OCI-LY3 (cell line): ENCODE measurements around the gene SHISA4.

Experiments
- H2AFZ ChIP-seq: fragments of 200-600, 300-600 bp; shearing (Covaris generic); 2 replicates; pipeline ENCODE4 v1.6.0; 2014; ENCODE audit warnings: antibody characterized with exemption, low read depth, low read length
- H3K27ac ChIP-seq: fragments of 200-600, 300-600 bp; sonication (generic); 2 replicates; pipeline ENCODE4 v1.5.1; 2014; ENCODE audit warnings: mild to moderate bottlenecking, low read length, moderate library complexity, mixed read lengths
- H3K27me3 ChIP-seq: fragments of 200-600, 300-600 bp; sonication (generic); 2 replicates; pipeline ENCODE4 v1.6.1; 2014; ENCODE audit warnings: low read depth, low read length, mixed read lengths
- H3K36me3 ChIP-seq: fragments of 200-600, 300-600 bp; sonication (generic); replicated peaks from 2 replicates; pipeline ENCODE3; 2014; ENCODE audit warnings: low read depth, low read length, mixed read lengths
- H3K4me1 ChIP-seq: fragments of 300-600, 200-600 bp; sonication (generic); 2 replicates; pipeline ENCODE4 v1.6.1; 2014; ENCODE audit warnings: low read length, mixed read lengths
- H3K4me2 ChIP-seq: fragments of 200-600, 300-600 bp; sonication (generic); 2 replicates; pipeline ENCODE4 v1.6.1; 2014; ENCODE audit warnings: low read length, mixed read lengths
- H3K4me3 ChIP-seq: fragments of 300-600, 200-600 bp; sonication (generic); 2 replicates; pipeline ENCODE4 v1.5.1; 2014; ENCODE audit warnings: antibody characterized with exemption, mild to moderate bottlenecking, low read length, moderate library complexity
- H3K79me2 ChIP-seq: fragments of 300-600, 200-600 bp; shearing (Covaris generic); 2 replicates; pipeline ENCODE4 v1.6.1; 2014; ENCODE audit warnings: mild to moderate bottlenecking, low read length, mixed read lengths
- H3K9ac ChIP-seq: fragments of 300-600, 200-600 bp; shearing (Covaris generic); 2 replicates; pipeline ENCODE4 v1.6.0; 2014; ENCODE audit warnings: mild to moderate bottlenecking, low read length, moderate library complexity
- H3K9me3 ChIP-seq: fragments of 200-600, 300-600 bp; shearing (Covaris generic); 2 replicates; pipeline ENCODE4 v1.6.1; 2014; ENCODE audit warnings: low read length, mixed read lengths; ENCODE audit not compliant: insufficient read depth
- H4K20me1 ChIP-seq: fragments of 200-600, 300-600 bp; sonication (generic); 2 replicates; pipeline ENCODE4 v1.6.1; 2016; ENCODE audit warnings: low read length, mixed read lengths; ENCODE audit not compliant: insufficient read depth
- EZH2phosphoT487 ChIP-seq: fragments of 200-600 bp; shearing (Covaris generic); IDR thresholded peaks from 2 replicates; pipeline ENCODE4 v1.6.1; 2018; ENCODE audit warnings: antibody characterized with exemption, mixed run types, low read depth
- TF ChIP-seq, protein P1 (sequence below): fragments of 200-600, 300-600 bp; sonication (generic); IDR thresholded peaks from 2 replicates; pipeline ENCODE4 v1.5.1; 2014; ENCODE audit warnings: antibody characterized with exemption, low read length, low read depth

Gene SHISA4

DNA sequence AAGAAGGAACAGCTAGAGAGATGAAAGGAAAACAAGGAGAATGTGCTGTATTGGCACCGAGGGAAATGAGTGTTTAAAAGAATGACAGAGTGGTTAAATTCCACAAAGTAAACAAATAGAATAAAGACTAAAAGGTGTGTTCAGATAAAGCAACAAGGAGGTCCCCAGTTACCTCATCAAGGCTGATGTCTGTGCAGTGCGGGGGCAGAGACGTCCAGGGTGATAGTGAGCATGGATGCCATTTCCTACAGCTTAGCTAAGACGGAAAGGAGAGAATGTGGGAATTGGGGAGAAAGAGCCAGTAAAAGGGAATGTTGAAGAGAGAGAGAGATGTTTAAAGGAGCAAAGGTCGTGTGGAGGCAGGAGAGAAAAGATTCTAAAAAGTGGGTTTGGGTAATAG lies 42.1 kb downstream of the SHISA4 start:
- H3K79me2 ChIP-seq, result no peaks in the 10 kb centered on the region
- H3K27me3 ChIP-seq, result peaks cover 46% of the 10 kb centered on the region
- TF ChIP-seq EZH2phosphoT487, result no peak
- TF ChIP-seq, protein P1, sequence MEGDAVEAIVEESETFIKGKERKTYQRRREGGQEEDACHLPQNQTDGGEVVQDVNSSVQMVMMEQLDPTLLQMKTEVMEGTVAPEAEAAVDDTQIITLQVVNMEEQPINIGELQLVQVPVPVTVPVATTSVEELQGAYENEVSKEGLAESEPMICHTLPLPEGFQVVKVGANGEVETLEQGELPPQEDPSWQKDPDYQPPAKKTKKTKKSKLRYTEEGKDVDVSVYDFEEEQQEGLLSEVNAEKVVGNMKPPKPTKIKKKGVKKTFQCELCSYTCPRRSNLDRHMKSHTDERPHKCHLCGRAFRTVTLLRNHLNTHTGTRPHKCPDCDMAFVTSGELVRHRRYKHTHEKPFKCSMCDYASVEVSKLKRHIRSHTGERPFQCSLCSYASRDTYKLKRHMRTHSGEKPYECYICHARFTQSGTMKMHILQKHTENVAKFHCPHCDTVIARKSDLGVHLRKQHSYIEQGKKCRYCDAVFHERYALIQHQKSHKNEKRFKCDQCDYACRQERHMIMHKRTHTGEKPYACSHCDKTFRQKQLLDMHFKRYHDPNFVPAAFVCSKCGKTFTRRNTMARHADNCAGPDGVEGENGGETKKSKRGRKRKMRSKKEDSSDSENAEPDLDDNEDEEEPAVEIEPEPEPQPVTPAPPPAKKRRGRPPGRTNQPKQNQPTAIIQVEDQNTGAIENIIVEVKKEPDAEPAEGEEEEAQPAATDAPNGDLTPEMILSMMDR, result no peak
- no peaks in the 10 kb centered on the region for H3K36me3 ChIP-seq
- no peak overlapping the region for H3K9ac ChIP-seq
- H3K4me1 ChIP-seq, result no peaks in the 10 kb centered on the region
- H3K4me3 ChIP-seq, result no peak overlapping the region
- H2AFZ ChIP-seq, result no peak overlapping the region
- no peak overlapping the region for H3K27ac ChIP-seq
- H3K9me3 ChIP-seq, result no peaks in the 10 kb centered on the region
- no peak overlapping the region for H3K4me2 ChIP-seq
- no peaks in the 10 kb centered on the region for H4K20me1 ChIP-seq

GRCh38 chr1:201933840-201934430 lies 45.2 kb downstream of the SHISA4 start:
- Histone ChIP-seq H3K36me3 (no peaks in the 10 kb centered on the region), H3K4me2 (no peak overlapping the region), H3K27ac (no peak overlapping the region), H3K9ac (no peak overlapping the region), H3K79me2 (no peaks in the 10 kb centered on the region), H3K9me3 (no peaks in the 10 kb centered on the region), H4K20me1 (no peaks in the 10 kb centered on the region), H3K4me1 (no peaks in the 10 kb centered on the region), H3K4me3 (no peak overlapping the region), H2AFZ (no peak overlapping the region), H3K27me3 (peaks cover 46% of the 10 kb centered on the region)
- TF ChIP-seq, protein P1, result no peak
- TF ChIP-seq EZH2phosphoT487, result no peak

- H3K27me3 ChIP-seq, result peaks cover 19% of the 10 kb centered on the region
- no peak overlapping the region for H3K9ac ChIP-seq
- H3K4me2 ChIP-seq, result no peak overlapping the region
- no peaks in the 10 kb centered on the region for H3K79me2 ChIP-seq
- no peak overlapping the region for H3K27ac ChIP-seq
- H3K36me3 ChIP-seq, result no peaks in the 10 kb centered on the region
- no peaks in the 10 kb centered on the region for H3K4me1 ChIP-seq
- H3K4me3 ChIP-seq, result no peak overlapping the region
- no peaks in the 10 kb centered on the region for H4K20me1 ChIP-seq
- H2AFZ ChIP-seq, result no peak overlapping the region
- TF ChIP-seq EZH2phosphoT487, result no peak
- TF ChIP-seq, protein P1, result no peak
- no peaks in the 10 kb centered on the region for H3K9me3 ChIP-seq
Observed at GRCh38 chr1:201937624-201938213, 49.0 kb downstream of the SHISA4 start.

GRCh38 chr1:201938440-201939035 lies 49.8 kb downstream of the SHISA4 start:
- Histone ChIP-seq H3K4me2 (no peak overlapping the region), H4K20me1 (no peaks in the 10 kb centered on the region), H3K79me2 (no peaks in the 10 kb centered on the region), H3K36me3 (no peaks in the 10 kb centered on the region), H3K4me1 (no peaks in the 10 kb centered on the region), H3K4me3 (no peak overlapping the region), H3K9ac (no peak overlapping the region), H3K27me3 (peaks cover 14% of the 10 kb centered on the region), H3K9me3 (no peaks in the 10 kb centered on the region), H2AFZ (no peak overlapping the region), H3K27ac (no peak overlapping the region)
- no peak for TF ChIP-seq EZH2phosphoT487
- TF ChIP-seq, protein P1, result no peak
